HG02973 (cell line): ENCODE results near the gene ADGRD1.
"Not testable (repeated sequence)": the region's sequence is repeated elsewhere in the genome, so short reads cannot be mapped to it uniquely, and the experiment has no call there.

Experiments used
- ATAC-seq: cut with Tn5 transposase; IDR thresholded peaks from one replicate; pipeline ENCODE4 v1.9.1; 2021; ENCODE audit warnings: moderate library complexity; ENCODE audit not compliant: unreplicated experiment

ADGRD1 gene

GRCh38 chr12:131113568-131114270, 160.0 kb downstream of the ADGRD1 start:
- ATAC-seq: no peak

- ATAC-seq: no peak
Measured at GRCh38 chr12:131114271-131114670, 160.6 kb downstream of the ADGRD1 start.

GRCh38 chr12:131114942-131115584, 161.4 kb downstream of the ADGRD1 start:
- ATAC-seq: no peak

- no peak for ATAC-seq
Measured at GRCh38 chr12:131115766-131116467, 162.2 kb downstream of the ADGRD1 start.

GRCh38 chr12:131116468-131117117, 162.9 kb downstream of the ADGRD1 start:
- no peak for ATAC-seq

- no peak for ATAC-seq
Measured at GRCh38 chr12:131117438-131118245, 163.9 kb downstream of the ADGRD1 start.

- no peak for ATAC-seq
Measured at GRCh38 chr12:131118371-131118770, 164.7 kb downstream of the ADGRD1 start.

GRCh38 chr12:131119345-131119744, 165.6 kb downstream of the ADGRD1 start:
- not testable (repeated sequence) for ATAC-seq

- ATAC-seq: no peak
Measured at GRCh38 chr12:131119936-131120335, 166.2 kb downstream of the ADGRD1 start.

GRCh38 chr12:131120831-131121271, 167.1 kb downstream of the ADGRD1 start:
- no peak for ATAC-seq

- ATAC-seq: no peak
Measured at GRCh38 chr12:131121705-131122405, 168.1 kb downstream of the ADGRD1 start.

GRCh38 chr12:131122631-131123030, 168.9 kb downstream of the ADGRD1 start:
- no peak for ATAC-seq

GRCh38 chr12:131123817-131124216, 170.1 kb downstream of the ADGRD1 start:
- ATAC-seq: no peak

- no peak for ATAC-seq
Measured at GRCh38 chr12:131124487-131125280, 171.0 kb downstream of the ADGRD1 start.

GRCh38 chr12:131126662-131127173, 173.0 kb downstream of the ADGRD1 start:
- ATAC-seq: no peak

GRCh38 chr12:131128556-131128955, 174.8 kb downstream of the ADGRD1 start:
- ATAC-seq: no peak

GRCh38 chr12:131128966-131129619, 175.4 kb downstream of the ADGRD1 start:
- ATAC-seq: not testable (repeated sequence)

GRCh38 chr12:131129839-131130238, 176.1 kb downstream of the ADGRD1 start:
- no peak for ATAC-seq
